Endothelial cell of umbilical vein (primary cell): ENCODE measurements around the gene SREBF1. TPM values are rescaled to one million over a fixed set of nuclear protein-coding genes. Genes with fewer than 3 reads are reported as not detected.

Experiments
- BruUV-seq: library from RNA; stranded (reverse); fragments of 400-500 nt; replicated peaks from 2 replicates; lab custom pipeline; 2021; lab: Mats Ljungman, UMichigan
- CTCF ChIA-PET: fragments of 300-600, 350-600 bp; sonication (Branson Sonifier 250); formaldehyde crosslinking; loops from one replicate; lab custom pipeline; 2021; ENCODE audit warnings: antibody characterized with exemption, inconsistent platforms; lab: Charles Lee
- POLR2A ChIA-PET: fragments of 300-600, 350-600 bp; sonication (Branson Sonifier 250); formaldehyde crosslinking; loops from one replicate; lab custom pipeline; 2021; ENCODE audit warnings: antibody characterized with exemption, inconsistent platforms; lab: Charles Lee
- DNase-seq: peaks from one replicate; pipeline ENCODE4 v3.0.0-alpha.2; 2011; ENCODE audit warnings: low read depth, low spot score
- FAIRE-seq: peaks from 2 replicates; lab custom pipeline; 2011; peaks lifted over from hg19 to GRCh38; lab: Jason Lieb, UNC
- H2AFZ ChIP-seq: 2 replicates; pipeline ENCODE4 v1.6.0; 2012; ENCODE audit warnings: low read depth, low read length, control low read depth, inconsistent platforms
- H3K27ac ChIP-seq: 2 replicates; pipeline ENCODE4 v1.5.1; 2011; ENCODE audit warnings: low read depth, mild to moderate bottlenecking, control low read depth, low read length, moderate library complexity; ENCODE audit not compliant: insufficient read depth
- H3K27me3 ChIP-seq, 2 experiments: 2 replicates each; pipeline versions ENCODE4 v1.6.0 to v1.6.1; 2011; ENCODE audit warnings: low read length in 2 of 2, mixed read lengths in 1 of 2; ENCODE audit not compliant: control insufficient read depth in 2 of 2, insufficient read depth in 2 of 2
- H3K36me3 ChIP-seq, 2 experiments: 2 replicates in 1 of 2; 3 replicates in 1 of 2; pipeline ENCODE4 v1.5.1; 2011; ENCODE audit warnings: low read length in 2 of 2, mild to moderate bottlenecking in 1 of 2, moderate library complexity in 1 of 2; ENCODE audit not compliant: control insufficient read depth in 2 of 2, insufficient read depth in 2 of 2; ENCODE audit errors: extremely low read depth in 1 of 2
- H3K4me1 ChIP-seq: 3 replicates; pipeline ENCODE4 v1.5.1; 2011; ENCODE audit warnings: mild to moderate bottlenecking, low read length; ENCODE audit not compliant: control insufficient read depth, insufficient read depth; ENCODE audit errors: extremely low read depth
- H3K4me2 ChIP-seq: 2 replicates; pipeline ENCODE4 v1.6.1; 2011; ENCODE audit warnings: low read length, control low read depth, mixed read lengths; ENCODE audit not compliant: insufficient read depth
- H3K4me3 ChIP-seq, 3 experiments: fragments of 200-600 bp in 1 of 3; sonication (generic), shearing (Covaris generic) in 1 of 3; replicated peaks in 1 of 3; 2 replicates each; pipeline ENCODE4 v1.5.1; 2011 to 2016; ENCODE audit warnings: control low read depth in 3 of 3, low read length in 3 of 3, mild to moderate bottlenecking in 2 of 3, inconsistent platforms in 1 of 3, low read depth in 1 of 3, moderate library complexity in 1 of 3; ENCODE audit not compliant: insufficient read depth in 1 of 3
- H3K79me2 ChIP-seq: 2 replicates; pipeline ENCODE4 v1.6.0; 2012; ENCODE audit warnings: low read length, inconsistent platforms; ENCODE audit not compliant: control insufficient read depth, insufficient read depth
- H3K9ac ChIP-seq: replicated peaks from 2 replicates; pipeline ENCODE3; 2011; ENCODE audit warnings: low read length, control low read depth; ENCODE audit not compliant: insufficient read depth; ENCODE audit errors: extremely low read depth
- H3K9me1 ChIP-seq: replicated peaks from 3 replicates; pipeline ENCODE4 v1.6.0; 2011; ENCODE audit warnings: mild to moderate bottlenecking, low read length; ENCODE audit not compliant: control insufficient read depth, insufficient read depth; ENCODE audit errors: extremely low read depth
- H3K9me3 ChIP-seq: replicated peaks from 2 replicates; pipeline ENCODE4 v1.5.1; 2012; ENCODE audit warnings: low read length, inconsistent platforms; ENCODE audit not compliant: control insufficient read depth, insufficient read depth
- H4K20me1 ChIP-seq: replicated peaks from 2 replicates; pipeline ENCODE3; 2011; ENCODE audit warnings: mild to moderate bottlenecking, low read length; ENCODE audit not compliant: control insufficient read depth, insufficient read depth; ENCODE audit errors: extremely low read depth
- CTCF ChIP-seq, 2 donors: IDR thresholded peaks; 1 replicate in 1 of 2; 2 replicates in 1 of 2; pipeline ENCODE4 v1.5.1; 2011; ENCODE audit warnings: low read length in 2 of 2, mild to moderate bottlenecking in 2 of 2, moderate library complexity in 2 of 2, control low read depth in 1 of 2, inconsistent platforms in 1 of 2, low read depth in 1 of 2; ENCODE audit not compliant: insufficient read depth in 1 of 2; ENCODE audit errors: extremely low read depth in 1 of 2
- EZH2 ChIP-seq: IDR thresholded peaks from 2 replicates; pipeline ENCODE4 v1.6.1; 2012; ENCODE audit warnings: borderline replicate concordance, low read depth, mild to moderate bottlenecking, moderate library complexity, low read length, inconsistent platforms; ENCODE audit not compliant: severe bottlenecking
- GATA2 ChIP-seq: IDR thresholded peaks from 2 replicates; pipeline ENCODE4 v1.7.0; 2011; ENCODE audit warnings: low read depth, mild to moderate bottlenecking, moderate library complexity, mixed read lengths, low read length; ENCODE audit not compliant: insufficient read length, insufficient read depth
- JUN ChIP-seq: IDR thresholded peaks from 2 replicates; pipeline ENCODE4 v1.6.1; 2011; ENCODE audit warnings: borderline replicate concordance, low read depth; ENCODE audit not compliant: insufficient read length, insufficient read depth
- MYC ChIP-seq: IDR thresholded peaks from one replicate; pipeline ENCODE4 v1.6.1; 2011; ENCODE audit warnings: mild to moderate bottlenecking, low read depth, low read length
- POLR2AphosphoS5 ChIP-seq: IDR thresholded peaks from 2 replicates; pipeline ENCODE4 v1.6.1; 2012; ENCODE audit warnings: low read depth, mild to moderate bottlenecking, control low read depth, low read length, moderate library complexity; ENCODE audit not compliant: insufficient read depth
- dilution Hi-C: fragments of 300-500 bp; cut with MboI; formaldehyde crosslinking; loops from one replicate; pipeline ENCODE4 v1.15.0; 2019; ENCODE audit warnings: low sequenced_read_pairs; ENCODE audit not compliant: extremely low pct_ligation_motif_present
- intact Hi-C: fragments of 100-400 bp; cut with micrococcal nuclease; formaldehyde crosslinking; loops from one replicate; pipeline ENCODE4 v1.10.0; 2022
- polyA plus RNA-seq, 4 experiments: library from polyadenylated mRNA; depleted of rRNA in 3 of 4; stranded (reverse) in 3 of 4; unstranded in 1 of 4; fragments of >200 nt; gene quantifications; 2 replicates each; pipeline versions ENCODE4 v1.2.1 to v1.2.3, GENCODE V29; 2011 to 2012; ENCODE audit warnings: missing spikeins in 1 of 4
- total RNA-seq: library from RNA; stranded (reverse); gene quantifications from 2 replicates; pipeline ENCODE4 v1.2.3, GENCODE V29; 2021

The SREBF1 gene
- total and polyA plus RNA-seq, 2 donors (not counting 3 experiments of a cell fraction or from before 2014, with no cell fraction given): 50.4 to 109 TPM

GRCh38 chr17:17771498-17772201 is 65.1 kb downstream of the SREBF1 start:
- Histone ChIP-seq H3K4me1 (peaks cover 5% of the 10 kb centered on the region), H3K36me3 (no peaks in the 10 kb centered on the region), H3K9me1 (no peaks in the 10 kb centered on the region), H3K27me3 (no peaks in the 10 kb centered on the region), H3K4me3 (no peak overlapping the region), H3K79me2 (peaks cover 11% of the 10 kb centered on the region), H2AFZ (no peak overlapping the region), H3K9me3 (no peaks in the 10 kb centered on the region), H4K20me1 (no peaks in the 10 kb centered on the region), H3K27ac (no peak overlapping the region), H3K9ac (no peak overlapping the region), H3K4me2 (no peak overlapping the region)
- TF ChIP-seq CTCF (IDR thresholded peaks at IDR 0.05; ENCODE audit: extremely low read depth in 1 of 2, insufficient read depth in 1 of 2, low read depth in 1 of 2, low read length in 2 of 2) (no peak), GATA2 (no peak)
- intact Hi-C loops: no loop called here
- BruUV-seq: no TSS peak
- FAIRE-seq: no peak
- ChIA-PET POLR2A (no interaction called here), CTCF (interaction anchor here (1.3 kb wide), 1 partner anchor 88 kb away, joined by 3 read pairs; no protein-coding TSS in a partner anchor)
- no peak for DNase-seq
- dilution Hi-C loops: no loop called here

DNA sequence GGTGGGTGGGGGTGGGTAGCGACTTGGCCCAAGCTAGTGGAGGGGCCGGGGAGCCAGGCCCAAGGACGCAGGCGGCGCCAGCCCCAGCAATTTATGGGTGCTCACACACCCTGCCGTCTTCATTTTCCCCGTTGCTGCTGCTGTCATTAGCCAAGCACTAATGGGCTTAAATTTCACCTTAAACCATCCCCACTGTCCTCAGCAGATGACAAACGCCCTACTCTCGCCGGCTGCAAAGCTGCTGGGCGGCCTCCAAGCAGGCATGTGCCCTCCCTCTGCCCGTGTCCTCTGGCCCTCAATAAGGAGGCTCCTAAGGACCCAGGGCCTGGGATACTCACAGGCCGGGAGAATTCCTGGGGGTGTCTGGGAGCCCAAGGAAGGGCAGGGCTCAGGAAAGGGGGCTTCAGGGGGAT is 66.1 kb downstream of the SREBF1 start:
- H3K4me1 ChIP-seq: peaks cover 5% of the 10 kb centered on the region
- intact Hi-C loops: no loop called here
- BruUV-seq: no TSS peak

More for the DNA sequence above, 66.1 kb downstream of the SREBF1 start:
- no peak overlapping the region for H3K4me3 ChIP-seq
- no peaks in the 10 kb centered on the region for H3K9me3 ChIP-seq
- dilution Hi-C loops: no loop called here
- CTCF ChIA-PET: no interaction called here
- no peak overlapping the region for H2AFZ ChIP-seq
- H3K9me1 ChIP-seq: no peaks in the 10 kb centered on the region
- H3K27me3 ChIP-seq: no peaks in the 10 kb centered on the region
- no peak for FAIRE-seq
- no peak overlapping the region for H3K9ac ChIP-seq
- no peaks in the 10 kb centered on the region for H4K20me1 ChIP-seq
- peaks cover 0 to 3% of the 10 kb centered on the region in 2 experiments for H3K36me3 ChIP-seq
- POLR2A ChIA-PET: no interaction called here
- peaks cover 11% of the 10 kb centered on the region for H3K79me2 ChIP-seq
- no peak for DNase-seq
- H3K4me2 ChIP-seq: no peak overlapping the region
- no peak for TF ChIP-seq EZH2
- TF ChIP-seq POLR2AphosphoS5: no peak
- TF ChIP-seq JUN: no peak
- no peak for TF ChIP-seq MYC
- TF ChIP-seq CTCF (IDR thresholded peaks at IDR 0.05; ENCODE audit: extremely low read depth in 1 of 2, insufficient read depth in 1 of 2, low read depth in 1 of 2, low read length in 2 of 2): no peak
- no peak overlapping the region for H3K27ac ChIP-seq
